Breast epithelium (tissue), 4 donors: ENCODE data around the gene TMX2. TPM values are rescaled to one million over a fixed set of nuclear protein-coding genes. Genes with fewer than 3 reads are reported as not detected.
"Not testable (repeated sequence)": the region's sequence is repeated elsewhere in the genome, so short reads cannot be mapped to it uniquely, and the experiment has no call there.

Source experiments
- DNase-seq, 2 donors: peaks; one replicate each; pipeline ENCODE4 v3.0.0-alpha.2; 2019; ENCODE audit warnings: low spot score in 2 of 2
- H3K27ac ChIP-seq, 2 donors: fragments of 200-600 bp; sonication (generic) in 1 of 2; one replicate each; pipeline ENCODE4 v1.5.1; 2016 to 2019; ENCODE audit warnings: mild to moderate bottlenecking in 1 of 2
- H3K27me3 ChIP-seq, 2 donors: fragments of 200-600 bp; sonication (generic) in 1 of 2; one replicate each; pipeline versions ENCODE4 v1.5.1 to v1.6.0; 2017 to 2019; ENCODE audit warnings: control low read depth in 1 of 2, mild to moderate bottlenecking in 1 of 2
- H3K36me3 ChIP-seq: fragments of 200-600 bp; one replicate; pipeline ENCODE4 v1.5.1; 2019
- H3K4me1 ChIP-seq, 2 donors: fragments of 200-600 bp; sonication (generic); one replicate each; pipeline ENCODE4 v1.5.1; 2016 to 2019; ENCODE audit warnings: control low read depth in 1 of 2
- H3K4me3 ChIP-seq, 3 donors: fragments of 200-600 bp; sonication (generic); 1 replicate in 2 of 3; 2 replicates in 1 of 3; pipeline ENCODE4 v1.5.1; 2016 to 2019; ENCODE audit warnings: mild to moderate bottlenecking in 3 of 3, moderate library complexity in 2 of 3
- H3K9me3 ChIP-seq, 2 donors: fragments of 200-600 bp; sonication (generic) in 1 of 2; one replicate each; pipeline ENCODE4 v1.5.1; 2016 to 2019; ENCODE audit warnings: control low read depth in 1 of 2
- POLR2A ChIP-seq: fragments of 450-650 bp; IDR thresholded peaks from one replicate; pipeline ENCODE4 v1.6.1; 2016; ENCODE audit warnings: antibody characterized with exemption, mild to moderate bottlenecking, moderate library complexity
- POLR2AphosphoS5 ChIP-seq, 3 donors: sonication (generic); formaldehyde crosslinking; IDR thresholded peaks; one replicate each; pipeline ENCODE4 v1.6.1; 2017; ENCODE audit warnings: antibody characterized with exemption in 3 of 3
- intact Hi-C: fragments of 100-400 bp; cut with DNase I; formaldehyde crosslinking; loops from one replicate; pipeline ENCODE4 v1.15.1; 2023; ENCODE audit warnings: low total_unique reads
- total RNA-seq, 3 donors: library from RNA; depleted of rRNA; stranded (reverse); fragments of >200 nt; gene quantifications; one replicate each; pipeline ENCODE4 v1.1.0, GENCODE V29; 2016
- TF ChIP-seq, protein P1 (sequence below), 3 donors: fragments of 450-650 bp; IDR thresholded peaks; one replicate each; pipeline ENCODE4 v1.5.1; 2016 to 2017; ENCODE audit warnings: antibody characterized with exemption in 3 of 3, mild to moderate bottlenecking in 3 of 3, moderate library complexity in 3 of 3

TMX2 gene
- total RNA-seq, 3 donors from 2014 or later, result 45.8 to 80.1 (median 66.2) TPM

DNA sequence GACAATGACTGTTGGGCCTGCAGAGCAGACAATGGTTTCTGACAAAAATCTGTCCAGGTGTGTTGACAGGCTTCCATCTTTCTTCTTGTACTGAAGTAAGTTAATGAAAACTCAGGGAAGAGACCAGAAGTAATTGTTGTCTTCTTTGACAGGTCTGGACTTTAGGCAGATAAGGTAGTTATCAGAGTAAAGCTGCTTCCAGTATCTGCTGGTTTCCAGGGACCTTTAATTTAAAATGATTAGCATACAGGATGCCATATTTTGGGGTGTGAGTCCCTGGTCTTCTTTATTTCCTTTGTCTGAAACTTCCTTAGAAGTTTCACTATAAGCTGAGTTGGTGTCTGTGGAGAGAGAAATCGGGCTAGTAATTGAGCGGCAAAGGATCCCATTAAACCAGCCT is 1.4 kb downstream of the TMX2 start:
- H3K9me3 ChIP-seq, result no peaks in the 10 kb centered on the region
- H3K4me1 ChIP-seq, result peaks cover 4 to 5% of the 10 kb centered on the region in 2 donors
- H3K36me3 ChIP-seq, result no peaks in the 10 kb centered on the region
- DNase-seq, result no peak
- H3K27ac ChIP-seq, result no peak overlapping the region
- intact Hi-C loops, result no loop called here
- peak overlapping the region in 2 of 3 donors; percentile 92 to 99 for H3K4me3 ChIP-seq
- no peaks in the 10 kb centered on the region for H3K27me3 ChIP-seq
- TF ChIP-seq POLR2A, result no peak
- TF ChIP-seq, protein P1, sequence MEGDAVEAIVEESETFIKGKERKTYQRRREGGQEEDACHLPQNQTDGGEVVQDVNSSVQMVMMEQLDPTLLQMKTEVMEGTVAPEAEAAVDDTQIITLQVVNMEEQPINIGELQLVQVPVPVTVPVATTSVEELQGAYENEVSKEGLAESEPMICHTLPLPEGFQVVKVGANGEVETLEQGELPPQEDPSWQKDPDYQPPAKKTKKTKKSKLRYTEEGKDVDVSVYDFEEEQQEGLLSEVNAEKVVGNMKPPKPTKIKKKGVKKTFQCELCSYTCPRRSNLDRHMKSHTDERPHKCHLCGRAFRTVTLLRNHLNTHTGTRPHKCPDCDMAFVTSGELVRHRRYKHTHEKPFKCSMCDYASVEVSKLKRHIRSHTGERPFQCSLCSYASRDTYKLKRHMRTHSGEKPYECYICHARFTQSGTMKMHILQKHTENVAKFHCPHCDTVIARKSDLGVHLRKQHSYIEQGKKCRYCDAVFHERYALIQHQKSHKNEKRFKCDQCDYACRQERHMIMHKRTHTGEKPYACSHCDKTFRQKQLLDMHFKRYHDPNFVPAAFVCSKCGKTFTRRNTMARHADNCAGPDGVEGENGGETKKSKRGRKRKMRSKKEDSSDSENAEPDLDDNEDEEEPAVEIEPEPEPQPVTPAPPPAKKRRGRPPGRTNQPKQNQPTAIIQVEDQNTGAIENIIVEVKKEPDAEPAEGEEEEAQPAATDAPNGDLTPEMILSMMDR (IDR thresholded peaks at IDR 0.05), result no peak
- no peak for TF ChIP-seq POLR2AphosphoS5 (IDR thresholded peaks at IDR 0.05)

DNA sequence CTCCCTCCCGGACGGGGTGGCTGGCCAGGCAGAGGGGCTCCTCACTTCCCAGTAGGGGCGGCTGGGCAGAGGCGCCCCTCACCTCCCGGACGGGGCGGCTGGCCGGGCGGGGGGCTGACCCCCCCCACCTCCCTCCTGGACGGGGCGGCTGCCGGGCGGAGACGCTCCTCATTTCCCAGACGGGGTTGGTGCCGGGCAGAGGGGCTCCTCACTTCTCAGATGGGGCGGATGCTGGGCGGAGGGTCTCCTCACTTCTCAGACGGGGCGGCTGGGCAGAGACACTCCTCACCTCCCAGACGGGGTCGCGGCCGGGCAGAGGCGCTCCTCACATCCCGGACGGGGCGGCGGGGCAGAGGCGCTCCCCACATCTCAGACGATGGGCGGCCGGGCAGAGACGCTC is 4.3 kb downstream of the TMX2 start:
- H3K27me3 ChIP-seq, intact Hi-C loops, DNase-seq, H3K27ac ChIP-seq, H3K4me3 ChIP-seq, H3K9me3 ChIP-seq, H3K4me1 ChIP-seq, H3K36me3 ChIP-seq: not testable (repeated sequence)

DNA sequence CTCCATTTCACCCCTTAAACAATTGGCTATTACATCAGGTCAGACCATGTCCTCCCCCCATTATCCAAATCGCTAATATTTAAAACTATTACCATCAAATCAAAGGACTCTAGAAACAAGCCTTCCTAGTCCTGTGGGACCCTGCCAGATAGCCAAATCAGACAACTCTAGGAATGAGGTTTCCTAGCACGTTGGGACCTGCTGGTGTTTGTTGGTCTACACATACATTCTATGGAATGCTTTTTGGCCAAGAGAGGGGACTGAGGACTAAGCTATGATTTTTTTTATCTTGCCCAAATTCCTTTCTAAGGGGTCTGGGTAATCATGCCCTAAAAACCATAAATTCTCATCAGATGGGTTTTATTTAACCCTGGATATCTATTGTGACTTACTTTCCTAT is 14.8 kb downstream of the TMX2 start:
- Histone ChIP-seq H3K27ac (no peak overlapping the region), H3K4me1 (no peaks in the 10 kb centered on the region), H3K36me3 (no peaks in the 10 kb centered on the region), H3K9me3 (no peaks in the 10 kb centered on the region), H3K27me3 (no peaks in the 10 kb centered on the region), H3K4me3 (no peak overlapping the region)
- DNase-seq, result no peak
- TF ChIP-seq, protein P1 (IDR thresholded peaks at IDR 0.05), result no peak
- TF ChIP-seq POLR2AphosphoS5 (IDR thresholded peaks at IDR 0.05), result no peak
- no peak for TF ChIP-seq POLR2A
- intact Hi-C loops, result no loop called here

DNA sequence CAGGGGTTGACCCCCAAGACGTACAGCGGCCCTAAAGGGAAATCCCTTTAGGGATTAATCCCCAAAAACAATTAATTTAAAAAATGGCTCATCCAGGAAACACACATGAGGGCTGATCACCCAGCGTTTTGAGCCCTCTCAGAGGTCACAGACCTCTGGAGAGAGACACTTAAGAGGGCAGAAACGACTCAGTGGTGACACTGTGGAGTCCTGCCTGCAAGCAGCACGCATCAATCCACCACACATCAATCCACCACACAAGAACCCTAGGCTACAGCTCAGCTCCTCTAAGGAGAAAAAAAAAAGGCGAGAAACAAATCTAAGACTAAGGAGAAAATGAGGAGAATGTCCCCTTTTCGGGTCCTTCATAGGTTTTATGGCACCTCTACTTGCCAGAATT is 16.4 kb downstream of the TMX2 start:
- intact Hi-C loops, result no loop called here
- no peak for TF ChIP-seq POLR2A
- TF ChIP-seq, protein P1 (IDR thresholded peaks at IDR 0.05), result no peak
- TF ChIP-seq POLR2AphosphoS5 (IDR thresholded peaks at IDR 0.05), result no peak
- no peaks in the 10 kb centered on the region for H3K27me3 ChIP-seq

DNA sequence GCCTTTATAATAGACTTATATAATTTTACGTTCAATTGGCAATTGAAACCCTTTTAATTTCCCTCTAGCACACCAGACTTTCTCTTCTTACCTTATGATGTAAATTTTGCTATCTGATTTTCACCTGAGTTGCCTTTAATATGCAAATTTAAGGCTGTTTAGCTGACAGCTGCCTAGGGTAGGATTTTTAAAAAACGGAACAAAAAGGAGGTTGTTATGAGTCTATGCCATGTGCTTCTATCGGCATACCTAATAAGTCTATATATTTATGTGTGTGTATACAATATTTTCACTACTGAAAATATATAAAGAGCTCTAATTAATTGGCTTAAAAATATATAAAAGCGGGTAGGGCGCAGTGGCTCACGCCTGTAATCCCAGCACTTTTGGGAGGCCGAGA is 17.1 kb downstream of the TMX2 start:
- Histone ChIP-seq H3K9me3 (no peaks in the 10 kb centered on the region), H3K36me3 (no peaks in the 10 kb centered on the region), H3K27me3 (no peaks in the 10 kb centered on the region), H3K4me1 (no peaks in the 10 kb centered on the region), H3K4me3 (no peak overlapping the region), H3K27ac (no peak overlapping the region)
- TF ChIP-seq POLR2AphosphoS5 (IDR thresholded peaks at IDR 0.05) (no peak), POLR2A (no peak)
- TF ChIP-seq, protein P1 (IDR thresholded peaks at IDR 0.05), result no peak
- DNase-seq, result no peak
- intact Hi-C loops, result no loop called here

More for the DNA sequence above, 16.4 kb downstream of the TMX2 start:
- Histone ChIP-seq H3K4me3 (no peak overlapping the region), H3K27ac (no peak overlapping the region), H3K36me3 (no peaks in the 10 kb centered on the region), H3K9me3 (no peaks in the 10 kb centered on the region), H3K4me1 (no peaks in the 10 kb centered on the region)
- no peak for DNase-seq

DNA sequence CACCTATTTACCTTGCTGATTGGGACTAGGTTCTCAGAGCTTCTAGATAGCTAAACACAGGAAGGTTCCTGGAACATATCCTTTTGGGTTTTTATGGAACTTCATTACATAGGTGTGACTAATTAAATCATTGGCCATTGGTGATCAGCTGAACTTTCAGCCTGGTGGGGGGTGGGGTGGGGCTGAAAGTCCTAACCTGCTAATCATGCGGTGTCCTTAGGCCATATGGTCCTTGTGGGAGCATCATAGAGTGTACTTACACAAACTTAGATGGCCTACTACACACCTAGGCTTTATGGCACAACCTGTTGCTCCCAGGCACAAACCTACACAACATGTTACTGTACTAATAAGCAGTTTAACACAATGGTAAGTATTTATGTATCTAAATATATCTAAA is 20.3 kb downstream of the TMX2 start:
- H3K4me3 ChIP-seq, result no peak overlapping the region
- H3K27me3 ChIP-seq, result no peaks in the 10 kb centered on the region
- no peaks in the 10 kb centered on the region for H3K9me3 ChIP-seq
- no peak for DNase-seq
- no peaks in the 10 kb centered on the region for H3K4me1 ChIP-seq
- TF ChIP-seq, protein P1 (IDR thresholded peaks at IDR 0.05), result no peak
- TF ChIP-seq POLR2A (no peak), POLR2AphosphoS5 (IDR thresholded peaks at IDR 0.05) (no peak)
- no peak overlapping the region for H3K27ac ChIP-seq
- intact Hi-C loops, result no loop called here
- no peaks in the 10 kb centered on the region for H3K36me3 ChIP-seq
